Endothelial cell of umbilical vein (primary cell): ENCODE measurements around the gene ABCC4.

Source experiments
- CTCF ChIP-seq, 2 donors: IDR thresholded peaks; 1 replicate in 1 of 2; 2 replicates in 1 of 2; pipeline ENCODE4 v1.5.1; 2011; ENCODE audit warnings: low read length in 2 of 2, mild to moderate bottlenecking in 2 of 2, moderate library complexity in 2 of 2, control low read depth in 1 of 2, inconsistent platforms in 1 of 2, low read depth in 1 of 2; ENCODE audit not compliant: insufficient read depth in 1 of 2; ENCODE audit errors: extremely low read depth in 1 of 2
- EZH2 ChIP-seq: IDR thresholded peaks from 2 replicates; pipeline ENCODE4 v1.6.1; 2012; ENCODE audit warnings: borderline replicate concordance, low read depth, mild to moderate bottlenecking, moderate library complexity, low read length, inconsistent platforms; ENCODE audit not compliant: severe bottlenecking
- JUN ChIP-seq: IDR thresholded peaks from 2 replicates; pipeline ENCODE4 v1.6.1; 2011; ENCODE audit warnings: borderline replicate concordance, low read depth; ENCODE audit not compliant: insufficient read length, insufficient read depth
- MAX ChIP-seq: IDR thresholded peaks from 2 replicates; pipeline ENCODE4 v1.6.1; 2011; ENCODE audit not compliant: insufficient read depth, insufficient read length
- POLR2A ChIP-seq: IDR thresholded peaks from 2 replicates; pipeline ENCODE4 v1.6.1; 2012; ENCODE audit warnings: low read depth, mild to moderate bottlenecking, control low read depth, low read length
- POLR2AphosphoS5 ChIP-seq: IDR thresholded peaks from 2 replicates; pipeline ENCODE4 v1.6.1; 2012; ENCODE audit warnings: low read depth, mild to moderate bottlenecking, control low read depth, low read length, moderate library complexity; ENCODE audit not compliant: insufficient read depth

GRCh38 chr13:95159458-95159857 lies 141.8 kb downstream of the ABCC4 start:
- no peak for TF ChIP-seq POLR2AphosphoS5
- no peak for TF ChIP-seq CTCF (IDR thresholded peaks at IDR 0.05; ENCODE audit: extremely low read depth in 1 of 2, insufficient read depth in 1 of 2, low read depth in 1 of 2, low read length in 2 of 2)
- no peak for TF ChIP-seq EZH2
- TF ChIP-seq POLR2A, result no peak
- TF ChIP-seq MAX, result no peak
- TF ChIP-seq JUN, result no peak
